ENCODE results near the gene NCF1. TPM values are rescaled to one million over a fixed set of nuclear protein-coding genes. Genes with fewer than 3 reads are reported as not detected.
"Not testable (repeated sequence)": the region's sequence is repeated elsewhere in the genome, so short reads cannot be mapped to it uniquely, and the experiment has no call there.

NCF1 gene
- total and polyA plus RNA-seq, 5 donors from 2014 or later = 3.1 to 7.2 (median 4.4) TPM

DNA sequence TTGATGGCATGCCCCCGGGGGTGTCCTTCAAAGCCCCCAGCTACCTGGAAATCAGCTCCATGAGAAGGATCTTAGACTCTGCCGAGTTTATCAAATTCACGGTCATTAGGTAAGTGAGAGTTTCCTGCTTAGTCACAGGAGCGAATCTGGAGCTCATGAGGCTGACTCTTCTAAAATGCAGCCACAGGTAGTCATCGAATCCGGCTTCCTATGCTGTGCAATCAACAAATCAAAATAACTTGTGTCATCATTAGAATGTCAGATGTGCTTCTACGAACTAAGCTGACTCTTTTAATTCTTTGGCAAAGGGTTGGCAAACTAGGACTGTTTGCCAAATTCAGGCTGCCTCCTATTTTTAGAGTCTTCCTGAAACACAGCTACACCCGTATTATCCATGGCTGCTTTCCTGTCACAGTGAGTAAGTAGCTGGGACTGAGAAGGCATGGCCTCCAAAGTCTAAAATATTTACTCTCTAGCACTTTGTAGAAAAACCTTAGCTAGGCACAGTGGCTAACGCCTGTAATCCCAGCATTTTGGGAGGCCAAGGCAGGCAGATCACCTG is 19.8 kb upstream of the NCF1 start:
- H3K4me3 ChIP-seq (ENCODE audit: low read depth, low read length); H3K27ac ChIP-seq (ENCODE audit: insufficient read depth, low read length, poor library complexity, severe bottlenecking); H3K9me3 Mint-ChIP-seq; H3K9me3 ChIP-seq (ENCODE audit: control insufficient read depth in 2 of 2, low read length in 2 of 2); H3K27me3 ChIP-seq (ENCODE audit: control insufficient read depth, insufficient read depth, low read length); H3K4me3 Mint-ChIP-seq; H3K27me3 Mint-ChIP-seq; H3K27ac Mint-ChIP-seq; ATAC-seq (ENCODE audit: low read depth in 2 of 2); H3K4me1 Mint-ChIP-seq; DNase-seq; H3K36me3 Mint-ChIP-seq; H3K4me1 ChIP-seq (ENCODE audit: control insufficient read depth, insufficient read depth, low read length, poor library complexity, severe bottlenecking); H3K36me3 ChIP-seq (ENCODE audit: control insufficient read depth, insufficient read depth, low read length): not testable (repeated sequence)

DNA sequence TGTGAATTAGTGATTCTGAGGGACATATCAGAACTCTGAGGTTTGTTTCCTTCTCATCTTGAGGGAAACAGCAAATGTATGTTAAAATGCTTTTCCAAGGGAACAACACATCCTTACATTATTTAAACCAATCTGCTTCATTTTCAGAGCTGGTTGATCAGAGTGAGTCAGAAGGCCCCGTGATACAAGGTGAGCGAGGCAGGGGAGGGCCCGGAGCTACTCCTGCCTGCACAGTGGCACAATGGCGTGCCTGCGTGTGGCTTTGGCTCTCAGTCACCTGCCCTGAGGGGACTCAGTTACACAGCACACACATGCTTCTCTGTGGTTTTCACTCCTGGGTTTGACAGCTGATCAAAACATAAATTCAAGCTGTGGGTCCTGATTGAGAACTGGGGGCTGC is 17.1 kb upstream of the NCF1 start:
- H3K4me1 ChIP-seq (ENCODE audit: control insufficient read depth, insufficient read depth, low read length, poor library complexity, severe bottlenecking); H3K27me3 Mint-ChIP-seq; H3K9me3 ChIP-seq (ENCODE audit: control insufficient read depth in 2 of 2, low read length in 2 of 2); ATAC-seq (ENCODE audit: low read depth in 2 of 2); H3K4me3 Mint-ChIP-seq; H3K4me3 ChIP-seq (ENCODE audit: low read depth, low read length); H3K4me1 Mint-ChIP-seq; H3K36me3 Mint-ChIP-seq; DNase-seq; H3K9me3 Mint-ChIP-seq; H3K27ac ChIP-seq (ENCODE audit: insufficient read depth, low read length, poor library complexity, severe bottlenecking); H3K36me3 ChIP-seq (ENCODE audit: control insufficient read depth, insufficient read depth, low read length); H3K27ac Mint-ChIP-seq; H3K27me3 ChIP-seq (ENCODE audit: control insufficient read depth, insufficient read depth, low read length): not testable (repeated sequence)

- not testable (repeated sequence) for H3K9me3 ChIP-seq (ENCODE audit: control insufficient read depth in 2 of 2, low read length in 2 of 2); H3K4me1 ChIP-seq (ENCODE audit: control insufficient read depth, insufficient read depth, low read length, poor library complexity, severe bottlenecking); H3K4me3 Mint-ChIP-seq; DNase-seq; H3K36me3 Mint-ChIP-seq; H3K4me1 Mint-ChIP-seq; H3K9me3 Mint-ChIP-seq; H3K27me3 Mint-ChIP-seq; H3K27ac ChIP-seq (ENCODE audit: insufficient read depth, low read length, poor library complexity, severe bottlenecking); H3K27ac Mint-ChIP-seq; H3K27me3 ChIP-seq (ENCODE audit: control insufficient read depth, insufficient read depth, low read length); ATAC-seq (ENCODE audit: low read depth in 2 of 2); H3K4me3 ChIP-seq (ENCODE audit: low read depth, low read length); H3K36me3 ChIP-seq (ENCODE audit: control insufficient read depth, insufficient read depth, low read length)
Measured at GRCh38 chr7:74758268-74758667, 15.5 kb upstream of the NCF1 start.

DNA sequence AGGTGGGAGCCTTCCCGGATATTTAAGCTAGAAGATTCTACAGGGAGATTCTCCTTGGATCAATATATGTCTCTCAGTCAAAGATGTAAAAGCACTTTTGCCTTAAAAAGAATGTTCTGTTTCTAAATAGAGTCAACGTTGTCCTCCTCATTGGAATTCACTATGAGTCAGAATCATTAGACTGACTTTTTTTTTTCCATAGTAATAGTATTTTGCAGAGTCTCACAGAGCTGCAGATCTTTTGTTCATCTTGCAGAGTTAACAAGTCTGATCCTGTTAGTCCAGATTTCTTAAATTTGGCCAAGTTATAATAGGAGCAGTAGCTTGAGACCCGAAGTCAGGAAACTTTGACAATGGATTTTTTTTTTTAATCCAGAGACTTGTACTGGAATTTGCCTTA is 14.8 kb upstream of the NCF1 start:
- H3K4me1 ChIP-seq (ENCODE audit: control insufficient read depth, insufficient read depth, low read length, poor library complexity, severe bottlenecking); H3K27ac Mint-ChIP-seq; H3K36me3 Mint-ChIP-seq; H3K4me1 Mint-ChIP-seq; H3K36me3 ChIP-seq (ENCODE audit: control insufficient read depth, insufficient read depth, low read length); DNase-seq; H3K27me3 Mint-ChIP-seq; H3K27me3 ChIP-seq (ENCODE audit: control insufficient read depth, insufficient read depth, low read length); H3K9me3 Mint-ChIP-seq; H3K4me3 Mint-ChIP-seq; H3K9me3 ChIP-seq (ENCODE audit: control insufficient read depth in 2 of 2, low read length in 2 of 2); H3K27ac ChIP-seq (ENCODE audit: insufficient read depth, low read length, poor library complexity, severe bottlenecking); H3K4me3 ChIP-seq (ENCODE audit: low read depth, low read length); ATAC-seq (ENCODE audit: low read depth in 2 of 2): not testable (repeated sequence)

GRCh38 chr7:74765205-74765918 is 8.4 kb upstream of the NCF1 start:
- H3K9me3 ChIP-seq (ENCODE audit: control insufficient read depth in 2 of 2, low read length in 2 of 2); H3K27ac Mint-ChIP-seq; H3K36me3 Mint-ChIP-seq; H3K9me3 Mint-ChIP-seq; DNase-seq; H3K4me1 ChIP-seq (ENCODE audit: control insufficient read depth, insufficient read depth, low read length, poor library complexity, severe bottlenecking); H3K27ac ChIP-seq (ENCODE audit: insufficient read depth, low read length, poor library complexity, severe bottlenecking); H3K4me3 ChIP-seq (ENCODE audit: low read depth, low read length); H3K4me1 Mint-ChIP-seq; H3K4me3 Mint-ChIP-seq; H3K27me3 Mint-ChIP-seq; H3K36me3 ChIP-seq (ENCODE audit: control insufficient read depth, insufficient read depth, low read length); H3K27me3 ChIP-seq (ENCODE audit: control insufficient read depth, insufficient read depth, low read length): not testable (repeated sequence)
- ATAC-seq (ENCODE audit: low read depth in 2 of 2) = peak; percentile 55 to 79

DNA sequence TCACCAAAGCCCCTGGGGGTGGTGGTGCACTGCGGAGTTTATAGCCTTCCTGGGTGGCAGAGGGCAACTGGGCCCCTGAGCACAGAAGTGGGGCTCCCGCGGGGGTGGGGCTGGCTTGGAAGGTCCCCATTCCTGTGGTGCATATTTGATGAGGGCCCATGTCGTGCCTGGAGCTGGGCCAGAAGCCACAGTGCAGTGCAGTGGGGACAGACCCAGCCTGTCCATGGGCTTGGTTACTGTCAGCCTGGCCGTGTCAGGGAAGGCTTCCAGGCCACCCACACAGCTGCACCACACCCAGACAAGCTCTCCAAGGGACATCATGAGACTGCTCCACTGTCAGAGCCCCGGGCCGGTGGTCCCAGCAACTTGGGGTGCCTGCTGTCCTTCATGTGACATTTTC is 7.3 kb upstream of the NCF1 start:
- H3K27ac ChIP-seq (ENCODE audit: insufficient read depth, low read length, poor library complexity, severe bottlenecking); H3K27me3 Mint-ChIP-seq; H3K4me3 ChIP-seq (ENCODE audit: low read depth, low read length); H3K4me1 ChIP-seq (ENCODE audit: control insufficient read depth, insufficient read depth, low read length, poor library complexity, severe bottlenecking); ATAC-seq (ENCODE audit: low read depth in 2 of 2); DNase-seq; H3K36me3 ChIP-seq (ENCODE audit: control insufficient read depth, insufficient read depth, low read length); H3K36me3 Mint-ChIP-seq; H3K27me3 ChIP-seq (ENCODE audit: control insufficient read depth, insufficient read depth, low read length); H3K9me3 Mint-ChIP-seq; H3K27ac Mint-ChIP-seq; H3K4me1 Mint-ChIP-seq; H3K9me3 ChIP-seq (ENCODE audit: control insufficient read depth in 2 of 2, low read length in 2 of 2); H3K4me3 Mint-ChIP-seq: not testable (repeated sequence)

DNA sequence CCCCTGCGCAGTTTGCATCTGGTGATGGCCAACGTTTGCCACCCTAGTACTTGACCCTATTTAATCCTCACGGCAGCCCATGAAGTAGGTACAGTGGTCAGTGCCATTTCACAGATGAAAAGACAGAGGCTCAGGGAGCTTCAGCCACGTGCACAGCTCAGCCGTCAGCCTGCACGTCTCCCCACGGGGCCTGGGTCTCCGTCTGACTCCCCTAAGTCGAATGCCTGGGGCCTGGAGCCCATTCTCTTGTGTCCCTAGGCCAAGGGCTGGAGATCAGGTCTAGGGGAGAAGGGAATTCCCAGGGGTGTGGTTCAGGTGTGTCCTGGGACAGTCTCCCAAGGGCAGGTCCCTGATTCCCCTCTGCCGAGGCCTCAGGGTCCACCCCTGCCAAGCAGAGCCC is 6.8 kb upstream of the NCF1 start:
- ATAC-seq (ENCODE audit: low read depth in 2 of 2) = not testable (repeated sequence)

DNA sequence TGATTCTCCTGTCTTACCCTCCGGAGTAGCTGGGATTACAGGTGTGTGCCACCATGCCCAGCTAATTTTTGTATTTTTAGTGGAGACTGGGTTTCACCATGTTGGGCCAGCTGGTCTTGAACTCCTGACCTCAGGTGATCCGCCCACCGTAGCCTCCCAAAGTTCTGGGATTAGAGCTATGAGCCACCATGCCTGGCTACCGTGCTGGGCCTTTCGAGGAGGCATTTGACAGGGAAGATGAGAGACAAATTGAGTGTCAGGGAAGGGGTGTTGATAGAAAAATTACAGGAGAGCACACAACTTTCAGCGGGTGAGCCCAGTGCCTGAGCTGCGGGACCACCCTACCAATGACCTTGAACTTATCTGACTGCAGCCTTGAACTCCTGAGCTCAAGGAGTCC is 3.7 kb upstream of the NCF1 start:
- H3K9me3 ChIP-seq (ENCODE audit: control insufficient read depth in 2 of 2, low read length in 2 of 2); H3K36me3 ChIP-seq (ENCODE audit: control insufficient read depth, insufficient read depth, low read length); H3K27ac ChIP-seq (ENCODE audit: insufficient read depth, low read length, poor library complexity, severe bottlenecking); H3K27me3 ChIP-seq (ENCODE audit: control insufficient read depth, insufficient read depth, low read length); H3K4me1 Mint-ChIP-seq; H3K27ac Mint-ChIP-seq; H3K4me3 ChIP-seq (ENCODE audit: low read depth, low read length); H3K36me3 Mint-ChIP-seq; H3K9me3 Mint-ChIP-seq; H3K4me3 Mint-ChIP-seq; ATAC-seq (ENCODE audit: low read depth in 2 of 2); H3K27me3 Mint-ChIP-seq; DNase-seq; H3K4me1 ChIP-seq (ENCODE audit: control insufficient read depth, insufficient read depth, low read length, poor library complexity, severe bottlenecking): not testable (repeated sequence)

More for the DNA sequence above, 6.8 kb upstream of the NCF1 start:
- not testable (repeated sequence) for H3K4me3 ChIP-seq (ENCODE audit: low read depth, low read length); H3K4me1 Mint-ChIP-seq; H3K27me3 Mint-ChIP-seq; H3K36me3 ChIP-seq (ENCODE audit: control insufficient read depth, insufficient read depth, low read length); H3K9me3 Mint-ChIP-seq; H3K9me3 ChIP-seq (ENCODE audit: control insufficient read depth in 2 of 2, low read length in 2 of 2); H3K27ac ChIP-seq (ENCODE audit: insufficient read depth, low read length, poor library complexity, severe bottlenecking); H3K36me3 Mint-ChIP-seq; H3K4me1 ChIP-seq (ENCODE audit: control insufficient read depth, insufficient read depth, low read length, poor library complexity, severe bottlenecking); H3K27me3 ChIP-seq (ENCODE audit: control insufficient read depth, insufficient read depth, low read length); DNase-seq
- peak overlapping the region in 1 of 3 donors; percentile 38 for H3K27ac Mint-ChIP-seq
- H3K4me3 Mint-ChIP-seq = peak overlapping the region in 1 of 4 donors; percentile 24

All from CD4-positive, CD25-positive, alpha-beta regulatory T cell (primary cell).